ENCODE data around the gene MEIS2.

DNA sequence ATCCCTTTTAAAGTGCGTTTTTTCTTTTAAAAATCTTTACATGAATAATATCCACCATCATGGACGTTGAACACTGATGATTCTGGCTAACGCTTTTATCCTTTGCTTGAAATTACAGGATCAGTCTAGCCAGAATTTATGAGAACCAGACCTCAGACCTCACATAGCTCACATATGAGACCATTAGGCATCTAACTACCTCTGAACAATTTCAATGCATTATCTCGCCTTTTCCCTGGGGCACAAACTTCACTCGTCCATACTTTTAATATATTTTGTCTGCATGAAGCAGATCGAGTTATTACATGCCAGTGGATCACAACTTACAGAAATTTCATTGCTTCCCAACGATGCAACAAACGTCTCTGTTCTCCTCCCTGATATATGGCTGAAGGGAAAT is 105.6 kb downstream of the MEIS2 start:
- TF ChIP-seq PHF8 (IDR thresholded peaks at IDR 0.05; ENCODE audit: borderline replicate concordance, low read depth): no peak
- no peak for TF ChIP-seq POLR2A (IDR thresholded peaks at IDR 0.05; ENCODE audit: low read length)
- TF ChIP-seq, protein P1, sequence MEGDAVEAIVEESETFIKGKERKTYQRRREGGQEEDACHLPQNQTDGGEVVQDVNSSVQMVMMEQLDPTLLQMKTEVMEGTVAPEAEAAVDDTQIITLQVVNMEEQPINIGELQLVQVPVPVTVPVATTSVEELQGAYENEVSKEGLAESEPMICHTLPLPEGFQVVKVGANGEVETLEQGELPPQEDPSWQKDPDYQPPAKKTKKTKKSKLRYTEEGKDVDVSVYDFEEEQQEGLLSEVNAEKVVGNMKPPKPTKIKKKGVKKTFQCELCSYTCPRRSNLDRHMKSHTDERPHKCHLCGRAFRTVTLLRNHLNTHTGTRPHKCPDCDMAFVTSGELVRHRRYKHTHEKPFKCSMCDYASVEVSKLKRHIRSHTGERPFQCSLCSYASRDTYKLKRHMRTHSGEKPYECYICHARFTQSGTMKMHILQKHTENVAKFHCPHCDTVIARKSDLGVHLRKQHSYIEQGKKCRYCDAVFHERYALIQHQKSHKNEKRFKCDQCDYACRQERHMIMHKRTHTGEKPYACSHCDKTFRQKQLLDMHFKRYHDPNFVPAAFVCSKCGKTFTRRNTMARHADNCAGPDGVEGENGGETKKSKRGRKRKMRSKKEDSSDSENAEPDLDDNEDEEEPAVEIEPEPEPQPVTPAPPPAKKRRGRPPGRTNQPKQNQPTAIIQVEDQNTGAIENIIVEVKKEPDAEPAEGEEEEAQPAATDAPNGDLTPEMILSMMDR (IDR thresholded peaks at IDR 0.05): no peak
- TF ChIP-seq, protein P2, sequence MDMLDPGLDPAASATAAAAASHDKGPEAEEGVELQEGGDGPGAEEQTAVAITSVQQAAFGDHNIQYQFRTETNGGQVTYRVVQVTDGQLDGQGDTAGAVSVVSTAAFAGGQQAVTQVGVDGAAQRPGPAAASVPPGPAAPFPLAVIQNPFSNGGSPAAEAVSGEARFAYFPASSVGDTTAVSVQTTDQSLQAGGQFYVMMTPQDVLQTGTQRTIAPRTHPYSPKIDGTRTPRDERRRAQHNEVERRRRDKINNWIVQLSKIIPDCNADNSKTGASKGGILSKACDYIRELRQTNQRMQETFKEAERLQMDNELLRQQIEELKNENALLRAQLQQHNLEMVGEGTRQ (IDR thresholded peaks at IDR 0.05): no peak
- TF ChIP-seq, protein P3, sequence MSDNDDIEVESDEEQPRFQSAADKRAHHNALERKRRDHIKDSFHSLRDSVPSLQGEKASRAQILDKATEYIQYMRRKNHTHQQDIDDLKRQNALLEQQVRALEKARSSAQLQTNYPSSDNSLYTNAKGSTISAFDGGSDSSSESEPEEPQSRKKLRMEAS (IDR thresholded peaks at IDR 0.05): no peak
- no peak for TF ChIP-seq RCOR1 (IDR thresholded peaks at IDR 0.05; ENCODE audit: low read depth, low read length)
- no peak for TF ChIP-seq CBX8 (IDR thresholded peaks at IDR 0.05)
